Neural progenitor cell (in vitro differentiated cells): ENCODE data around the gene ZNF618. TPM values are rescaled to one million over a fixed set of nuclear protein-coding genes. Genes with fewer than 3 reads are reported as not detected.

Experiments used
- DNase-seq: peaks from one replicate; pipeline ENCODE4 v3.0.0-alpha.2; 2016; ENCODE audit warnings: low spot score
- H2AFZ ChIP-seq: fragments of 200-600 bp; sonication (generic); replicated peaks from 2 replicates; pipeline ENCODE4 v1.6.1; 2016; ENCODE audit warnings: antibody characterized with exemption
- H3F3A ChIP-seq: fragments of 200-600 bp; sonication (generic); 2 replicates; pipeline ENCODE4 v1.6.1; 2016; ENCODE audit warnings: antibody characterized with exemption, low read depth
- H3K27ac ChIP-seq: fragments of 200-600 bp; sonication (generic); 2 replicates; pipeline ENCODE4 v1.5.1; 2016; ENCODE audit warnings: mild to moderate bottlenecking
- H3K27me3 ChIP-seq: fragments of 200-600 bp; sonication (generic); 2 replicates; pipeline ENCODE4 v1.6.1; 2016; ENCODE audit warnings: mild to moderate bottlenecking, moderate library complexity
- H3K36me3 ChIP-seq: fragments of 200-600 bp; sonication (generic); 2 replicates; pipeline ENCODE4 v1.5.1; 2016
- H3K4me1 ChIP-seq: fragments of 200-600 bp; sonication (generic); 2 replicates; pipeline ENCODE4 v1.6.1; 2016; ENCODE audit warnings: mixed run types
- H3K4me2 ChIP-seq: fragments of 200-600 bp; sonication (generic); 2 replicates; pipeline ENCODE4 v1.6.1; 2016
- H3K4me3 ChIP-seq: fragments of 200-600 bp; sonication (generic); 2 replicates; pipeline ENCODE4 v1.5.1; 2016
- H3K79me2 ChIP-seq: fragments of 200-600 bp; sonication (generic); 2 replicates; pipeline ENCODE4 v1.6.1; 2016; ENCODE audit warnings: low read depth
- H3K9ac ChIP-seq: fragments of 200-600 bp; sonication (generic); 2 replicates; pipeline ENCODE4 v1.6.1; 2016
- H3K9me3 ChIP-seq: fragments of 200-600 bp; sonication (generic); 2 replicates; pipeline ENCODE4 v1.5.1; 2016; ENCODE audit warnings: low read depth
- H4K20me1 ChIP-seq: fragments of 200-600 bp; sonication (generic); 2 replicates; pipeline ENCODE4 v1.6.1; 2016; ENCODE audit warnings: low read depth
- H3K27ac Mint-ChIP-seq: 3 replicates; pipeline ENCODE4 v1.8.0; 2021; ENCODE audit warnings: mixed read lengths
- H3K27me3 Mint-ChIP-seq: 2 replicates; pipeline ENCODE4 v1.8.0; 2022; ENCODE audit warnings: low read depth, mild to moderate bottlenecking, inconsistent platforms, moderate library complexity, mixed read lengths; ENCODE audit not compliant: insufficient read depth
- H3K36me3 Mint-ChIP-seq: 3 replicates; pipeline ENCODE4 v1.8.0; 2021; ENCODE audit warnings: mixed read lengths
- H3K4me1 Mint-ChIP-seq: 3 replicates; pipeline ENCODE4 v1.8.0; 2021; ENCODE audit warnings: mixed read lengths
- H3K4me3 Mint-ChIP-seq: 3 replicates; pipeline ENCODE4 v1.8.0; 2021; ENCODE audit warnings: mild to moderate bottlenecking, moderate library complexity, mixed read lengths
- H3K9me3 Mint-ChIP-seq: 3 replicates; pipeline ENCODE4 v1.8.0; 2020; ENCODE audit warnings: mixed read lengths
- EZH2 ChIP-seq: fragments of 200-600 bp; sonication (generic); IDR thresholded peaks from 2 replicates; pipeline ENCODE4 v1.6.1; 2017; ENCODE audit warnings: antibody characterized with exemption, mild to moderate bottlenecking, moderate library complexity
- EZH2phosphoT487 ChIP-seq: fragments of 200-600 bp; sonication (generic); IDR thresholded peaks from 2 replicates; pipeline ENCODE4 v1.6.1; 2017; ENCODE audit warnings: antibody characterized with exemption
- total RNA-seq: library from RNA; depleted of rRNA; stranded (reverse); fragments of >200 nt; gene quantifications from 2 replicates; pipeline ENCODE4 v1.2.3, GENCODE V29; 2015; ENCODE audit warnings: low replicate concordance
- TF ChIP-seq, protein P1 (sequence below): fragments of 200-600 bp; sonication (generic); IDR thresholded peaks from 2 replicates; pipeline ENCODE4 v1.5.1; 2017; ENCODE audit warnings: antibody characterized with exemption, mild to moderate bottlenecking

ZNF618 gene
- total RNA-seq, 1 donor from 2014 or later, result 10.5 TPM

DNA sequence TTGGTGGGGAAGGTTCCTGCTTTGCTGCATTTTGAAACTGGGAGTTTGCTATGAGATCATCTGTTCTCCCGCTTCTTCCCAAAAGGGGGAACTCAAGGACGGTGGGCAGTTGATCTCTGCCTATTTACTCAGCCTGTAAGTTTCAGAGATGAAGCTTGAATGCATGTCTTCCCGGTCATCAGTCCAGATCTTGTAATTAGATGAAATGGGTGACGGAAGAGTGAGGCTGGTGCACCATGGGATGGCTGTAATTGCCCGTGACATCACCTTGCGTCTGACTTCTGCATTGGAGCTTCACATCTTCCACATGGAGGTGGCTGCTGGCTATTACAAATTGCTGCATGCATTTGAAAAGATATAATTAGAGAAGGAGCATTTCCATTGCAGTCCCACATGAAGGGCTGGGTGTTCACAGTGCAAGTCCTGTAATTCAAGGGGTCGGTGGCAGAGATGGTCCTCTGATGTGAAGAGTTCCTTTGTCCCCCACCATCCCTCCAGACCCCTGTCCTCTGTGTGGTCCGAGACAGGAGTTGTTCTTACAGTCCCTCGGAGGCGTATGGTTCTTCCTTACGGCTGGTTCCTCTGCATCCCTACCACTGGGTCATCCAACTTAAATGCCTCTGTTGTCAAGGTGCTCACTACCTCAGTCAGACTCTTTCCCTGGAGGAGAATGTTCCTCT lies 72.9 kb downstream of the ZNF618 start:
- Histone ChIP-seq H2AFZ (no peak overlapping the region), H3K4me1 (no peaks in the 10 kb centered on the region), H3K4me3 (no peak overlapping the region), H3F3A (no peaks in the 10 kb centered on the region), H3K9me3 (no peaks in the 10 kb centered on the region), H4K20me1 (peaks cover 55% of the 10 kb centered on the region), H3K27ac (no peak overlapping the region), H3K36me3 (no peaks in the 10 kb centered on the region), H3K4me2 (no peak overlapping the region), H3K27me3 (no peaks in the 10 kb centered on the region), H3K9ac (no peak overlapping the region), H3K79me2 (peaks cover 37% of the 10 kb centered on the region)
- Mint-ChIP-seq H3K27ac (peak overlapping the region; percentile 38), H3K4me1 (peaks cover 15% of the 10 kb centered on the region), H3K9me3 (no peaks in the 10 kb centered on the region), H3K4me3 (no peak overlapping the region), H3K36me3 (peaks cover 18% of the 10 kb centered on the region), H3K27me3 (peaks cover 2% of the 10 kb centered on the region)
- no peak for TF ChIP-seq EZH2phosphoT487
- no peak for TF ChIP-seq EZH2
- TF ChIP-seq, protein P1, sequence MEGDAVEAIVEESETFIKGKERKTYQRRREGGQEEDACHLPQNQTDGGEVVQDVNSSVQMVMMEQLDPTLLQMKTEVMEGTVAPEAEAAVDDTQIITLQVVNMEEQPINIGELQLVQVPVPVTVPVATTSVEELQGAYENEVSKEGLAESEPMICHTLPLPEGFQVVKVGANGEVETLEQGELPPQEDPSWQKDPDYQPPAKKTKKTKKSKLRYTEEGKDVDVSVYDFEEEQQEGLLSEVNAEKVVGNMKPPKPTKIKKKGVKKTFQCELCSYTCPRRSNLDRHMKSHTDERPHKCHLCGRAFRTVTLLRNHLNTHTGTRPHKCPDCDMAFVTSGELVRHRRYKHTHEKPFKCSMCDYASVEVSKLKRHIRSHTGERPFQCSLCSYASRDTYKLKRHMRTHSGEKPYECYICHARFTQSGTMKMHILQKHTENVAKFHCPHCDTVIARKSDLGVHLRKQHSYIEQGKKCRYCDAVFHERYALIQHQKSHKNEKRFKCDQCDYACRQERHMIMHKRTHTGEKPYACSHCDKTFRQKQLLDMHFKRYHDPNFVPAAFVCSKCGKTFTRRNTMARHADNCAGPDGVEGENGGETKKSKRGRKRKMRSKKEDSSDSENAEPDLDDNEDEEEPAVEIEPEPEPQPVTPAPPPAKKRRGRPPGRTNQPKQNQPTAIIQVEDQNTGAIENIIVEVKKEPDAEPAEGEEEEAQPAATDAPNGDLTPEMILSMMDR, result no peak
- no peak for DNase-seq

DNA sequence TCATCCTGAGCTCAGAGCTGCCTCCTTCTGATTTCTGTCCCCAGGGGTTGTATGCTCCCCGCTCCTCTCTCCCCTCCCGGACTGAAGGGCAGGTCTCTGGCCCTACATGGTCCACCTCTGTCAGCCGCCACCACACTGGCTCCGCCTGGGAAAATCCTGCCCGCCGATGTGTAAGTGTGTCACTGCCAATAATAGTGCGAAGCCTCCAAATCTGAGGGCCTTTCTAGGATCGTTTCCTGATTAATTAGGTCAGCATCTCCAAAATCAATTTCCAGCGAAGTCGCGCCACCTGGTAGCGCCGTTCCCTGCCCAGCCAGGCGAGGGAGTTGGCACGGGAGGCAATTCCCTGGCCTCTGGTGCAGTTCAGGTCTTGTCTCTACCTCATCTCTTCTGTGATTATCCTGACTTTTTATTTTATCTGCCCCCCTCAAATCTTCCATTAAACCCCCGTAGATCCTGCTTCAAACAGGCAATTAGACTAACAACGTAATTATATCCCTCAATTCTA lies 73.5 kb downstream of the ZNF618 start:
- H3K27ac Mint-ChIP-seq, result peak overlapping the region; percentile 38

DNA sequence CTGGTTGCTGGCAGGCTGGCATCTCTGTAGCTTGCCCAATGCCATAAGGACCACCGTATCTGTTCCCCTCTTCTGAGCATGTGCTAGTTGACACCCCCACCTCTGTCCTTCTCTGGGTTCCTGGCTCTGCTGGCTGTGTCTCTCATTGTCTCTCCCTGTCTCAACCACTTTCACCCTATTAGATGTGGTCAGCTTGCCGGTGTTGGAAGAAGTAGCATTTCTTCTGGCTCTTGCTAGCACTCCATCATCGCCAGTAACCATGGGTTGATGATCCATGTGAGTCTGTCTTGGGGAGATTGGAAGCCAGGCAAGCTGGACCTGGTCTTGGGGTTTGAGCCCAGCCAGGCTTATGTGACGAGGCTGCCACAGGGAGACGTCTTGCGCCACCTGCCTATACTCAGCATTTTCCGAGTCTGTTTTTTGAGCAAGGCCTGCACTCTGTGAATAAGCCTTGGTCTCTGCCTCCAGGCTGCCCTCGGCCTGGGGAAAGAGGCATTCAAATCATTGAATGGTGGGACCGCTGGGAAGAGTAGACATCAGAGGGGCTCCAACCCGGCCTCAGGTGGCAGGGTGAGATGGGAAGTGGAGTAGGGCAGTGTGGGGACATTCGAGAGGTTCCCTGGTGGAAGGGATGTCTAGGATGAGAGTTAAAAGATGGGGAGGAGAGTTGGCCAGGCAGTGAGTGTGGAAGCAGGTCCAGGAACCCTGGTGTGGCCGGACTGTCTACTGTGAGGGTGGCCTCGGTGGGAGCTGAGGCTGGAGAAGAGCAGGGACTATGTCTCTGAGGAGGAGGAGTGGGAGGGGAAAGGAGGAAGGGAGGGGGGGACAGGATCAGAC lies 74.3 kb downstream of the ZNF618 start:
- Mint-ChIP-seq H3K36me3 (peaks cover 12% of the 10 kb centered on the region), H3K9me3 (no peaks in the 10 kb centered on the region), H3K4me3 (no peak overlapping the region), H3K4me1 (peaks cover 15% of the 10 kb centered on the region), H3K27ac (no peak overlapping the region), H3K27me3 (peaks cover 2% of the 10 kb centered on the region)
- H3K27me3 ChIP-seq, result no peaks in the 10 kb centered on the region
- H3K27ac ChIP-seq, result no peak overlapping the region
- H3K9me3 ChIP-seq, result no peaks in the 10 kb centered on the region
- peaks cover 36% of the 10 kb centered on the region for H3K79me2 ChIP-seq
- peaks cover 48% of the 10 kb centered on the region for H4K20me1 ChIP-seq
- no peak overlapping the region for H3K4me2 ChIP-seq
- no peak overlapping the region for H3K9ac ChIP-seq
- TF ChIP-seq, protein P1, result no peak
- no peak for TF ChIP-seq EZH2
- TF ChIP-seq EZH2phosphoT487, result no peak
- H2AFZ ChIP-seq, result no peak overlapping the region
- H3F3A ChIP-seq, result no peaks in the 10 kb centered on the region
- DNase-seq, result no peak
- no peaks in the 10 kb centered on the region for H3K4me1 ChIP-seq
- no peak overlapping the region for H3K4me3 ChIP-seq
- H3K36me3 ChIP-seq, result no peaks in the 10 kb centered on the region

More for the DNA sequence above, 73.5 kb downstream of the ZNF618 start:
- Histone ChIP-seq H3K27ac (no peak overlapping the region), H2AFZ (no peak overlapping the region), H4K20me1 (peaks cover 55% of the 10 kb centered on the region), H3K27me3 (no peaks in the 10 kb centered on the region), H3K36me3 (no peaks in the 10 kb centered on the region), H3K79me2 (peaks cover 35% of the 10 kb centered on the region), H3K4me2 (no peak overlapping the region), H3F3A (no peaks in the 10 kb centered on the region), H3K9me3 (no peaks in the 10 kb centered on the region), H3K4me3 (no peak overlapping the region), H3K4me1 (no peaks in the 10 kb centered on the region), H3K9ac (no peak overlapping the region)
- TF ChIP-seq EZH2 (no peak), EZH2phosphoT487 (no peak)
- TF ChIP-seq, protein P1, result no peak
- H3K4me1 Mint-ChIP-seq, result peaks cover 15% of the 10 kb centered on the region
- no peak overlapping the region for H3K4me3 Mint-ChIP-seq
- H3K36me3 Mint-ChIP-seq, result peaks cover 18% of the 10 kb centered on the region
- peaks cover 2% of the 10 kb centered on the region for H3K27me3 Mint-ChIP-seq
- no peak for DNase-seq
- H3K9me3 Mint-ChIP-seq, result no peaks in the 10 kb centered on the region
